PC-3 (cell line): ENCODE results near the gene ZDHHC18.

Experiments used
- CTCF ChIP-seq: fragments of 300-600 bp; sonication (generic); conservative IDR thresholded peaks from 2 replicates; pipeline ENCODE4 v1.5.1; 2017; ENCODE audit warnings: antibody characterized with exemption, low read depth, mild to moderate bottlenecking, low read length
- EZH2 ChIP-seq: fragments of 300-600 bp; sonication (generic); IDR thresholded peaks from one replicate; pipeline ENCODE4 v1.6.1; 2017; ENCODE audit warnings: antibody characterized with exemption, mild to moderate bottlenecking, low read length; ENCODE audit not compliant: unreplicated experiment
- EZH2phosphoT487 ChIP-seq: fragments of 300-600 bp; sonication (generic); IDR thresholded peaks from 2 replicates; pipeline ENCODE4 v1.6.1; 2018; ENCODE audit warnings: mild to moderate bottlenecking, antibody characterized with exemption, low read length, borderline replicate concordance

GRCh38 chr1:26784886-26785285 is 41.6 kb upstream of the ZDHHC18 start:
- TF ChIP-seq CTCF (no peak), EZH2phosphoT487 (no peak), EZH2 (no peak)
